H9 (cell line): ENCODE data around the gene ADGRL2. TPM values are rescaled to one million over a fixed set of nuclear protein-coding genes. Genes with fewer than 3 reads are reported as not detected.

Experiments used
- DNase-seq: peaks from one replicate; pipeline ENCODE4 v3.0.0-alpha.2; 2017
- H2AFZ ChIP-seq: one replicate; pipeline ENCODE4 v1.6.1; 2013; ENCODE audit warnings: mild to moderate bottlenecking, low read length, control low read depth, moderate library complexity
- H2AK5ac ChIP-seq: 2 replicates; pipeline ENCODE4 v1.6.1; 2013; ENCODE audit warnings: low read length, control low read depth, mixed read lengths; ENCODE audit not compliant: insufficient read length
- H2BK120ac ChIP-seq: one replicate; pipeline ENCODE4 v1.6.1; 2013; ENCODE audit warnings: low read depth, mild to moderate bottlenecking, low read length, control low read depth, inconsistent platforms; ENCODE audit not compliant: poor library complexity, severe bottlenecking
- H2BK12ac ChIP-seq: 2 replicates; pipeline ENCODE4 v1.6.1; 2013; ENCODE audit warnings: low read length, control low read depth, mixed read lengths, low read depth; ENCODE audit not compliant: insufficient read length
- H2BK15ac ChIP-seq: 2 replicates; pipeline ENCODE4 v1.6.1; 2013; ENCODE audit warnings: low read depth, low read length, control low read depth
- H2BK20ac ChIP-seq: one replicate; pipeline ENCODE4 v1.6.1; 2013; ENCODE audit warnings: low read depth, mild to moderate bottlenecking, low read length, control low read depth, inconsistent platforms; ENCODE audit not compliant: poor library complexity, severe bottlenecking
- H2BK5ac ChIP-seq: 2 replicates; pipeline ENCODE4 v1.6.1; 2013; ENCODE audit warnings: low read length, control low read depth, mixed read lengths; ENCODE audit not compliant: insufficient read length
- H3K14ac ChIP-seq: 2 replicates; pipeline ENCODE4 v1.6.1; 2013; ENCODE audit warnings: low read length, control low read depth; ENCODE audit not compliant: insufficient read depth
- H3K18ac ChIP-seq: 2 replicates; pipeline ENCODE4 v1.6.1; 2013; ENCODE audit warnings: low read depth, mild to moderate bottlenecking, mixed read lengths, low read length, control low read depth; ENCODE audit not compliant: insufficient read length
- H3K23ac ChIP-seq: 2 replicates; pipeline ENCODE4 v1.6.1; 2013; ENCODE audit warnings: low read length, control low read depth, mixed read lengths, low read depth; ENCODE audit not compliant: insufficient read length
- H3K23me2 ChIP-seq: 2 replicates; pipeline ENCODE4 v1.6.1; 2013; ENCODE audit warnings: low read depth, mild to moderate bottlenecking, mixed read lengths, low read length, control low read depth; ENCODE audit not compliant: insufficient read length, poor library complexity, severe bottlenecking
- H3K27ac ChIP-seq: 2 replicates; pipeline ENCODE4 v1.5.1; 2013; ENCODE audit warnings: low read length, control low read depth, mixed read lengths, low read depth; ENCODE audit not compliant: insufficient read length
- H3K27me3 ChIP-seq: 2 replicates; pipeline ENCODE4 v1.6.1; 2013; ENCODE audit warnings: low read length, control low read depth, inconsistent platforms; ENCODE audit not compliant: insufficient read depth
- H3K4ac ChIP-seq: 2 replicates; pipeline ENCODE4 v1.6.1; 2013; ENCODE audit warnings: low read depth, mild to moderate bottlenecking, control low read depth, inconsistent platforms, low read length, moderate library complexity
- H3K4me1 ChIP-seq: 2 replicates; pipeline ENCODE4 v1.6.1; 2013; ENCODE audit warnings: low read length, control low read depth, inconsistent platforms; ENCODE audit not compliant: insufficient read depth
- H3K4me2 ChIP-seq: 2 replicates; pipeline ENCODE4 v1.6.1; 2013; ENCODE audit warnings: low read length, control low read depth, mixed read lengths; ENCODE audit not compliant: insufficient read length, insufficient read depth
- H3K56ac ChIP-seq: 2 replicates; pipeline ENCODE4 v1.6.1; 2013; ENCODE audit warnings: low read depth, mild to moderate bottlenecking, mixed read lengths, low read length, control low read depth; ENCODE audit not compliant: insufficient read length
- H3K79me1 ChIP-seq: 2 replicates; pipeline ENCODE4 v1.6.1; 2013; ENCODE audit warnings: low read depth, mild to moderate bottlenecking, moderate library complexity, low read length, control low read depth, inconsistent platforms; ENCODE audit not compliant: insufficient read depth, poor library complexity, severe bottlenecking
- H3K79me2 ChIP-seq: 2 replicates; pipeline ENCODE4 v1.6.1; 2013; ENCODE audit warnings: low read length, control low read depth, inconsistent platforms; ENCODE audit not compliant: insufficient read depth
- H3K9ac ChIP-seq: 2 replicates; pipeline ENCODE4 v1.6.1; 2013; ENCODE audit warnings: low read length, control low read depth, mixed read lengths; ENCODE audit not compliant: insufficient read length; ENCODE audit errors: extremely low read depth
- H3K9me3 ChIP-seq: one replicate; pipeline ENCODE4 v1.6.1; 2013; ENCODE audit warnings: low read depth, low read length, inconsistent platforms; ENCODE audit not compliant: control insufficient read depth
- H3T11ph ChIP-seq: one replicate; pipeline ENCODE4 v1.6.1; 2013; ENCODE audit warnings: mild to moderate bottlenecking, low read length, control low read depth, inconsistent platforms
- H4K20me1 ChIP-seq: one replicate; pipeline ENCODE4 v1.6.1; 2013; ENCODE audit not compliant: control insufficient read depth, insufficient read length, insufficient read depth
- H4K5ac ChIP-seq: 2 replicates; pipeline ENCODE4 v1.6.1; 2013; ENCODE audit warnings: low read depth, mild to moderate bottlenecking, mixed read lengths, low read length, control low read depth; ENCODE audit not compliant: insufficient read length
- H4K8ac ChIP-seq: replicated peaks from 2 replicates; pipeline ENCODE4 v1.6.1; 2013; ENCODE audit warnings: low read length, control low read depth, mixed read lengths, low read depth; ENCODE audit not compliant: insufficient read length
- H4K91ac ChIP-seq: 2 replicates; pipeline ENCODE4 v1.6.1; 2013; ENCODE audit warnings: low read depth, mild to moderate bottlenecking, moderate library complexity, mixed read lengths, low read length, control low read depth; ENCODE audit not compliant: insufficient read length
- H3K27ac Mint-ChIP-seq, 3 experiments: 2 replicates in 2 of 3; 3 replicates in 1 of 3; pipeline ENCODE4 v1.8.0; 2020 to 2021; ENCODE audit warnings: mixed read lengths in 3 of 3, mild to moderate bottlenecking in 1 of 3, moderate library complexity in 1 of 3
- H3K27me3 Mint-ChIP-seq: 2 replicates; pipeline ENCODE4 v1.8.0; 2021; ENCODE audit warnings: low read depth, mild to moderate bottlenecking, moderate library complexity, mixed read lengths
- H3K36me3 Mint-ChIP-seq, 3 experiments: 2 replicates in 2 of 3; 3 replicates in 1 of 3; pipeline ENCODE4 v1.8.0; 2020 to 2021; ENCODE audit warnings: low read depth in 3 of 3, mixed read lengths in 3 of 3; ENCODE audit not compliant: insufficient read depth in 1 of 3
- H3K4me1 Mint-ChIP-seq, 2 experiments: 2 replicates each; pipeline ENCODE4 v1.8.0; 2020; ENCODE audit warnings: mixed read lengths in 2 of 2
- H3K4me3 Mint-ChIP-seq, 2 experiments: 2 replicates in 1 of 2; 3 replicates in 1 of 2; pipeline ENCODE4 v1.8.0; 2020 to 2021; ENCODE audit warnings: mild to moderate bottlenecking in 2 of 2, mixed read lengths in 2 of 2, moderate library complexity in 1 of 2
- H3K9me3 Mint-ChIP-seq, 2 experiments: 2 replicates in 1 of 2; 3 replicates in 1 of 2; pipeline ENCODE4 v1.8.0; 2020; ENCODE audit warnings: mild to moderate bottlenecking in 2 of 2, mixed read lengths in 2 of 2, moderate library complexity in 1 of 2
- WGBS: extraction: QIAGEN DNeasy Blood & Tissue Kit; methylation state at CpG from one replicate; pipeline ENCODE4 v1.1.7; 2013; ENCODE audit warnings: missing lambda C conversion rate, low lambda C conversion rate, mixed read lengths; ENCODE audit not compliant: insufficient read length; ENCODE audit errors: extremely low coverage; 5-methylcytosine and 5-hydroxymethylcytosine counted together
- total RNA-seq: library from RNA; stranded (reverse); gene quantifications from 2 replicates; pipeline ENCODE4 v1.2.1, GENCODE V29; 2021
- TF ChIP-seq, protein P1 (sequence below): fragments of 200-600 bp; sonication (generic); conservative IDR thresholded peaks from 3 replicates; pipeline ENCODE4 v1.8.0; 2021; ENCODE audit warnings: antibody characterized with exemption, mild to moderate bottlenecking

ADGRL2 gene
- total RNA-seq, 1 experiment from 2014 or later, result 119 TPM

DNA sequence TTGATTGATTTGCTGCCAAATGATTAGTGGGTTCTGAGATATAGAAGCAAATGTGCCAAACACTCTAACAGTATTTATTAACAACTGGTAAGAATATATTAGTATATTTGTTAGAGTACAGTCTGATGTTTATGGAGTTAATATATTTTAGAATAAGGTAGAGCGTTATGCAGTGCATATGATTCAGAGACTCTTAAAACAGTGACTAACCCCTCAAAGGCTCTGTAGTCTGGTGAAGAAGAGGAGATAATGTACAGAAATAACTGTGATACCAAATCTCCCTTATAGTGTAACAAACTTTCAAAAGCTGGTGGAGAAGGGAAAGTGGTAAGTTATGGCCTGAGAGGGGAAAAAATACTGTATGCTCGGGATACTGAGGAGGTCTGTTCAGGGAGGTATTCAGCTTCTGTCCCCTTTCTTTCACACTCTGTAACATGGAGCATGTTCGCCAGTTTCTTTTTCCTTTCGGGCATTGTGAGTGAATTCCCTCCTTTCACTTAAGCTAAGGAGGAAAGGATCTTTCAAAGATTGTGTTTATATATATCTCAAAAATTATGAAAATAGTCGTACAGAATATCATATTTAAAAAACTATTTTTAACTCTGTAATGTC is 121.2 kb downstream of the ADGRL2 start:
- Histone ChIP-seq H4K20me1 (no peaks in the 10 kb centered on the region), H3K23me2 (no peaks in the 10 kb centered on the region), H2BK12ac (no peak overlapping the region), H3K4me2 (no peak overlapping the region), H3K79me1 (peaks cover 4% of the 10 kb centered on the region), H3K27me3 (no peaks in the 10 kb centered on the region), H4K91ac (no peak overlapping the region), H3K14ac (no peak overlapping the region), H3K4ac (no peak overlapping the region), H3T11ph (no peak overlapping the region), H3K9ac (no peak overlapping the region), H3K9me3 (no peaks in the 10 kb centered on the region), H4K8ac (no peak overlapping the region), H3K27ac (no peak overlapping the region), H3K56ac (no peak overlapping the region), H2AFZ (no peak overlapping the region), H3K79me2 (no peaks in the 10 kb centered on the region; the same call in 1 of the 2 replicates), H2BK15ac (no peak overlapping the region), H3K23ac (no peak overlapping the region), H3K18ac (no peak overlapping the region), H2BK120ac (no peak overlapping the region), H2AK5ac (no peak overlapping the region), H4K5ac (no peak overlapping the region), H2BK5ac (no peak overlapping the region), H3K4me1 (no peaks in the 10 kb centered on the region; the same call in 1 of the 2 replicates), H2BK20ac (no peak overlapping the region)
- WGBS, result 100% methylated on average over 1 of the region's 5 CpGs
- DNase-seq, result no peak
- peaks cover 52 to 79% of the 10 kb centered on the region in 2 experiments for H3K4me1 Mint-ChIP-seq
- peak overlapping the region in 1 of 3 experiments; percentile 21; a peak in 3 of 7 replicates for H3K27ac Mint-ChIP-seq
- no peaks in the 10 kb centered on the region for H3K27me3 Mint-ChIP-seq
- H3K9me3 Mint-ChIP-seq, result no peaks in the 10 kb centered on the region
- TF ChIP-seq, protein P1, sequence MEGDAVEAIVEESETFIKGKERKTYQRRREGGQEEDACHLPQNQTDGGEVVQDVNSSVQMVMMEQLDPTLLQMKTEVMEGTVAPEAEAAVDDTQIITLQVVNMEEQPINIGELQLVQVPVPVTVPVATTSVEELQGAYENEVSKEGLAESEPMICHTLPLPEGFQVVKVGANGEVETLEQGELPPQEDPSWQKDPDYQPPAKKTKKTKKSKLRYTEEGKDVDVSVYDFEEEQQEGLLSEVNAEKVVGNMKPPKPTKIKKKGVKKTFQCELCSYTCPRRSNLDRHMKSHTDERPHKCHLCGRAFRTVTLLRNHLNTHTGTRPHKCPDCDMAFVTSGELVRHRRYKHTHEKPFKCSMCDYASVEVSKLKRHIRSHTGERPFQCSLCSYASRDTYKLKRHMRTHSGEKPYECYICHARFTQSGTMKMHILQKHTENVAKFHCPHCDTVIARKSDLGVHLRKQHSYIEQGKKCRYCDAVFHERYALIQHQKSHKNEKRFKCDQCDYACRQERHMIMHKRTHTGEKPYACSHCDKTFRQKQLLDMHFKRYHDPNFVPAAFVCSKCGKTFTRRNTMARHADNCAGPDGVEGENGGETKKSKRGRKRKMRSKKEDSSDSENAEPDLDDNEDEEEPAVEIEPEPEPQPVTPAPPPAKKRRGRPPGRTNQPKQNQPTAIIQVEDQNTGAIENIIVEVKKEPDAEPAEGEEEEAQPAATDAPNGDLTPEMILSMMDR, result no peak
- no peak overlapping the region for H3K4me3 Mint-ChIP-seq
- H3K36me3 Mint-ChIP-seq, result peaks cover 0 to 4% (median 0%) of the 10 kb centered on the region in 3 experiments; a peak in 1 of 7 replicates
